A673 (cell line): Measurements from ENCODE around the gene EPHA4. TPM values are rescaled to one million over a fixed set of nuclear protein-coding genes. Genes with fewer than 3 reads are reported as not detected.

Experiments
- BruUV-seq: library from RNA; stranded (reverse); fragments of 400-500 nt; replicated peaks from 2 replicates; lab custom pipeline; 2021; lab: Mats Ljungman, UMichigan
- CTCF ChIA-PET: fragments of 300-600 bp; sonication (Branson Sonifier 250); formaldehyde crosslinking; loops from one replicate; lab custom pipeline; 2022; ENCODE audit warnings: antibody characterized with exemption; lab: Charles Lee
- POLR2A ChIA-PET: fragments of 300-600 bp; sonication (Branson Sonifier 250); formaldehyde crosslinking; loops from one replicate; lab custom pipeline; 2022; ENCODE audit warnings: antibody characterized with exemption; ENCODE audit not compliant: low non-redundant PET; lab: Charles Lee
- DNase-seq: peaks from one replicate; pipeline ENCODE4 v3.0.0-alpha.2; 2015; ENCODE audit warnings: low spot score
- H3K27ac ChIP-seq: fragments of 200-600 bp; sonication (generic); 2 replicates; pipeline ENCODE4 v1.5.1; 2016; ENCODE audit warnings: mixed run types, low read depth, mild to moderate bottlenecking, mixed read lengths, antibody characterized with exemption, low read length; ENCODE audit not compliant: poor library complexity, severe bottlenecking
- H3K27me3 ChIP-seq: fragments of 200-600 bp; sonication (generic); replicated peaks from 2 replicates; pipeline ENCODE4 v1.6.1; 2017; ENCODE audit warnings: mixed run types, low read depth, mild to moderate bottlenecking, mixed read lengths, antibody characterized with exemption, low read length; ENCODE audit not compliant: insufficient read depth, poor library complexity
- H3K36me3 ChIP-seq: fragments of 200-600 bp; sonication (generic); 2 replicates; pipeline ENCODE4 v1.6.1; 2016; ENCODE audit warnings: mixed run types, mild to moderate bottlenecking, mixed read lengths, antibody characterized with exemption, low read length; ENCODE audit not compliant: insufficient read depth, poor library complexity, severe bottlenecking
- H3K4me1 ChIP-seq: fragments of 200-600 bp; sonication (generic); 2 replicates; pipeline ENCODE4 v1.6.1; 2017; ENCODE audit warnings: mixed run types, mild to moderate bottlenecking, mixed read lengths, antibody characterized with exemption, low read length; ENCODE audit not compliant: insufficient read depth, poor library complexity, severe bottlenecking
- H3K4me3 ChIP-seq: fragments of 200-600 bp; sonication (generic); 2 replicates; pipeline ENCODE4 v1.5.1; 2016; ENCODE audit warnings: low read depth, mixed run types, mild to moderate bottlenecking, mixed read lengths, low read length; ENCODE audit not compliant: poor library complexity, severe bottlenecking
- H3K9me3 ChIP-seq: fragments of 200-600 bp; sonication (generic); 2 replicates; pipeline ENCODE4 v1.6.1; 2016; ENCODE audit warnings: mixed run types, low read depth, mild to moderate bottlenecking, mixed read lengths, antibody characterized with exemption, low read length; ENCODE audit not compliant: poor library complexity, severe bottlenecking
- CTCF ChIP-seq: fragments of 300-800, 200-600 bp; sonication (generic); conservative IDR thresholded peaks from 2 replicates; pipeline ENCODE4 v1.5.1; 2017; ENCODE audit warnings: low read depth, mild to moderate bottlenecking, antibody characterized with exemption, low read length, moderate library complexity, mixed read lengths
- EZH2 ChIP-seq: fragments of 200-600 bp; sonication (generic); IDR thresholded peaks from 2 replicates; pipeline ENCODE4 v1.6.1; 2017; ENCODE audit warnings: borderline replicate concordance, low read depth, mild to moderate bottlenecking, mixed read lengths, antibody characterized with exemption, low read length; ENCODE audit not compliant: poor library complexity, severe bottlenecking
- intact Hi-C: fragments of 100-400 bp; cut with micrococcal nuclease; formaldehyde crosslinking; loops from one replicate; pipeline ENCODE4 v1.10.0; 2022; ENCODE audit not compliant: unreplicated experiment
- total RNA-seq: library from RNA; stranded (reverse); gene quantifications from 2 replicates; pipeline ENCODE4 v1.2.3, GENCODE V29; 2021

Gene EPHA4
- total RNA-seq, 1 experiment from 2014 or later, result 39.5 TPM

DNA sequence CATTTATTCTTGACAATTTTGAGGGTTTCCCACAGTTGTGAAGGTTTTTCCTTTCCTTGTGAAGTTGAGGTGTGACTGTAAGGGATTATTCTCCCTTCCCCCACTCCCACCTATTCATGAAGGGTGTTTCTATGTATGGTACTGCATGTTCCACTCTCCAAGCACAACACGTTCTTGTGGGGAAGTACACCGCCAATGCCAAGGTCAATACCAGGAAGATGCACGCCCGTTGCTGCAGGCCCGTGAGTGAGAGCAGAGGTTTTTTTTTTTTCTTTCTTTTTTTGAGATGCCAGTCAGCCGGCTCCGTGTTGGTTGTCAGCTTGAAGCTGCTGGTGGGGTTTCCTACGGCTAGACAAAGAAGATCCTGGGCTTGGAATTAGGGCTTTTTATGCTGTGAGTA lies 38.6 kb upstream of the EPHA4 start:
- CTCF ChIA-PET, result no interaction called here
- H3K4me1 ChIP-seq, result no peaks in the 10 kb centered on the region

DNA sequence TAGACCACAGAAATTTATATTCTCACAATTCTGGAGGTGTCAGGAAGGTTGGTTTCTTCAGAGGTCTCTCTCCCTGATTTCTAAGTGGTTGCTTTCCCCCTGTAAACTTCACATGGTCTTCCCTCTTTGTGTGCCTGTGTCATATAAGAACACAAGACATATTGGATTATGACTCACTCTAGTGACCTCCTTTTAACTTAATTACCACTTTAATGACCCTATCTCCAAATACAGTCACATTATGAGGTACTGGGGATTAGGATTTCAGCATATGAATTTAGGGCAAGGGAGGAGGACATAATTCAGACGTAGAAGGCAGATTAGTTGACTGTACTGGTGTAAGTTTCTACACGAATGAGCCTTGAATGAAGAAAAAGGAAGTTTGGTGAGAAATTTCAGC lies 38.2 kb upstream of the EPHA4 start:
- CTCF ChIA-PET, result no interaction called here
- no peaks in the 10 kb centered on the region for H3K27me3 ChIP-seq
- no peak overlapping the region for H3K27ac ChIP-seq
- DNase-seq, result peak; percentile 25
- H3K4me3 ChIP-seq, result no peak overlapping the region
- no peak for TF ChIP-seq CTCF
- TF ChIP-seq EZH2, result no peak
- POLR2A ChIA-PET, result no interaction called here
- intact Hi-C loops, result no loop called here
- H3K36me3 ChIP-seq, result no peaks in the 10 kb centered on the region
- no TSS peak for BruUV-seq
- no peaks in the 10 kb centered on the region for H3K9me3 ChIP-seq
- no peaks in the 10 kb centered on the region for H3K4me1 ChIP-seq

More for the DNA sequence above, 38.6 kb upstream of the EPHA4 start:
- no peak overlapping the region for H3K27ac ChIP-seq
- no peak overlapping the region for H3K4me3 ChIP-seq
- POLR2A ChIA-PET, result no interaction called here
- no peaks in the 10 kb centered on the region for H3K9me3 ChIP-seq
- BruUV-seq, result no TSS peak
- DNase-seq, result no peak
- no peaks in the 10 kb centered on the region for H3K36me3 ChIP-seq
- no peak for TF ChIP-seq CTCF
- intact Hi-C loops, result no loop called here
- H3K27me3 ChIP-seq, result no peaks in the 10 kb centered on the region

- no peak overlapping the region for H3K27ac ChIP-seq
- intact Hi-C loops, result no loop called here
- no peaks in the 10 kb centered on the region for H3K4me1 ChIP-seq
- ChIA-PET POLR2A (no interaction called here), CTCF (no interaction called here)
- H3K9me3 ChIP-seq, result no peaks in the 10 kb centered on the region
- TF ChIP-seq EZH2, result no peak
- TF ChIP-seq CTCF, result no peak
- no TSS peak for BruUV-seq
- no peak overlapping the region for H3K4me3 ChIP-seq
- H3K27me3 ChIP-seq, result no peaks in the 10 kb centered on the region
- H3K36me3 ChIP-seq, result no peaks in the 10 kb centered on the region
- DNase-seq, result no peak
These were observed 36.3 kb upstream of the EPHA4 start for GRCh38 chr2:221608442-221608841.
